Activated CD4-positive, alpha-beta T cell treated with anti-CD3 and anti-CD28 coated beads, Interleukin-2, amount 10 ng/mL, durations not matched to agents 7 days and 5 days (primary cell): ENCODE data around the gene INSIG1. TPM values are rescaled to one million over a fixed set of nuclear protein-coding genes. Genes with fewer than 3 reads are reported as not detected.

Experiments
- CTCF ChIA-PET: fragments of 350-600 bp; sonication (Branson Sonifier 250); formaldehyde crosslinking; loops from one replicate; lab custom pipeline; 2021; ENCODE audit warnings: antibody characterized with exemption; lab: Charles Lee
- POLR2A ChIA-PET: fragments of 350-600 bp; sonication (Branson Sonifier 250); formaldehyde crosslinking; loops from one replicate; lab custom pipeline; 2021; ENCODE audit warnings: antibody characterized with exemption; lab: Charles Lee
- DNase-seq: peaks from one replicate; pipeline ENCODE4 v3.0.0-alpha.2; 2020
- H3K27ac Mint-ChIP-seq: one replicate; pipeline ENCODE4 v1.8.0; 2021; ENCODE audit warnings: mild to moderate bottlenecking, moderate library complexity, mixed read lengths
- H3K27me3 Mint-ChIP-seq: one replicate; pipeline ENCODE4 v1.8.0; 2021; ENCODE audit warnings: mixed read lengths
- H3K36me3 Mint-ChIP-seq: one replicate; pipeline ENCODE4 v1.8.0; 2021; ENCODE audit warnings: low read depth, mixed read lengths
- H3K4me1 Mint-ChIP-seq: one replicate; pipeline ENCODE4 v1.8.0; 2021; ENCODE audit warnings: mixed read lengths
- H3K4me3 Mint-ChIP-seq: one replicate; pipeline ENCODE4 v1.8.0; 2021; ENCODE audit warnings: mild to moderate bottlenecking, moderate library complexity, mixed read lengths
- H3K9me3 Mint-ChIP-seq: one replicate; pipeline ENCODE4 v1.8.0; 2021; ENCODE audit warnings: mixed read lengths
- total RNA-seq, 2 experiments: library from RNA; stranded (reverse); gene quantifications; one replicate each; pipeline ENCODE4 v1.2.3, GENCODE V29; 2021

The INSIG1 gene
- 10 to 100 TPM; 69.3 to 71.2 TPM for total RNA-seq

DNA sequence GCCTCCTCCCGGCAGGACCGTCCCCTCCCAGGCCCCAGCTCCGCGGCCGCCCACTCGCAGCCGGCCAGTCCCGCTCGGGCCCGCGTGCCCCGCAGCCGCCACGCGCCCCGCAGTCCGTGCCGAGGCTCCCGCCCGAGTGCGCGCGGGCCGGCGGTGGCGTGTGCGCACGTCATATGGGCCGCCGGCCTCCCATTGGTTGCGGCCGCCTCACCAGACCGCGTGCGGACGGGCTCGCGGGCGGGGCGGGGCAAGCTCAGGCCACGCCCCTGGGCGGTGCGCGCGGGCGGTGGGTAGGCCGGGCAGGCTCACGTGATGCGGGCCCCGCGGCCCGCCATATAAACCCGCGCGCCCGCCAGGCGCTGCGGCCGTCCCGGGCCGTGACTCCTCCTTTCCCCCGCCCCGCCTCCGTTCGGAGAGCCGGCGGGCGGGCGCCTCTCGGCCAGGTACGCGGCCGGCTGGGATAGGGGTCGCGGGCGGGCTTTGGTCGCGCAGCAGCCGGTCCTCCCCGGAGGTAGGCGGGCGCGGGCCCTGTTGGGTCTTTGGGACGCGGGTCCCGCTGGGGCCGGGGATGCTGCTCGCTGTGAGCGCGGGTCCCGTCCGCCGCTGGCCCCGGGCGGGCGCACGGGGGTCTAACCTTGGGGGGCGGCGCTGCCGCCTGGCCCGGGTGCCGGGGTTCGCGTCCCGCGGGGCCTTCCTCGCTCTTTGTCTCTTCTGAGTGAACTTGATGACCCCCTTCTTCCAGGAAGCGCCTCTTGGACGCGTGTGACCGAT lies at the start of gene INSIG1:
INSIG1 (plus strand) TSS at position 362 of the 771 bp plus-strand sequence; CDS start at position 770, 408 bp downstream.
- DNase-seq = peak; percentile 87
- POLR2A ChIA-PET = interaction anchor here (0.6 to 2.4 kb wide), 3 partner anchors 12 to 124 kb away, joined by 4 to 13 read pairs (median 5); no protein-coding TSS in a partner anchor
- peak within 1 kb of the TSS; percentile 89 for H3K4me3 Mint-ChIP-seq
- peaks cover 3% of the 10 kb centered on the region for H3K9me3 Mint-ChIP-seq
- peaks cover 45% of the 10 kb centered on the region for H3K4me1 Mint-ChIP-seq
- peaks cover 30% of the 10 kb centered on the region for H3K36me3 Mint-ChIP-seq
- peak within 1 kb of the TSS; percentile 97 for H3K27ac Mint-ChIP-seq
- peaks cover 3% of the 10 kb centered on the region for H3K27me3 Mint-ChIP-seq
- CTCF ChIA-PET = interaction anchor here (0.8 to 2.8 kb wide), 9 partner anchors 10 to 108 kb away, joined by 3 to 14 read pairs (median 5); no protein-coding TSS in a partner anchor

DNA sequence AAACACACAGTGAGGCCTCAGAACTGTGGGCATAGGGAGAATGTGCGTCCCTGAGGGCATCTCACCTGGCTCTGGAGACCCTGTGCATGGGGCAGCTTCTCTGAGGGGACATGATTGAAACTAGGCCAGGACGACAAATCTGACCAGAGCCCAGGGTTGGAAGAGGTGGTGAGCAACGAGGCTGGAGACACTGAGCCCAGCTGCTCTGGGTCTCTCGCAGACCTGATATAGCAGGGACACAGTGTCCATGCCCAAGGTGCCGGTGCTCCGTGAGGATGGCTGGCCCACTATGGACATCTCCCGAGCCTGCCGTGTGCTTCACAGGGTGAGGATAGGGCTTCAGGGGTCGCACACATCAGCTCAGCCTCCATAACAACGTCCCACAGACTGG lies 49.3 kb upstream of the INSIG1 start:
- Mint-ChIP-seq H3K4me1 (no peaks in the 10 kb centered on the region), H3K27ac (no peak overlapping the region), H3K36me3 (no peaks in the 10 kb centered on the region), H3K9me3 (no peaks in the 10 kb centered on the region), H3K4me3 (no peak overlapping the region), H3K27me3 (no peaks in the 10 kb centered on the region)
- POLR2A ChIA-PET = no interaction called here
- no peak for DNase-seq
- CTCF ChIA-PET = no interaction called here

DNA sequence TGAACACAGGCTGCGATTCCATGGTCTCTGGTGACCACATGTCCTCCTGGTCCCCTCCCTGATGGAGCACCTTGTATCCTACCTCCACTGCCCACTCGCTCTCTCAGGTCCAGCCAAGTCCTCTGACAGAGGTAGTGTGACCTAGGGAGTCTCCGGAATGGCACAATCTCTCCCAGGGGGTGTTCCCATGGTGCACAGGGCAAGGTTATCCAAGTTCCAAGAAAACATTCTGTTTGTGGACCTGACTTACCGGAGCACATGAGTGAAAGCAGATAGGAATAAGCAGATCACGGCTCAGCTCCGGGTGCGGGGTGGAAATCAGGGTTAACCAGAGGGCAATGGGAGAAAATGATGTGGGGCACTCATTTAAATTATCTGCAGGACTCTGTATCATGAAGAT lies 45.8 kb upstream of the INSIG1 start:
- ChIA-PET POLR2A (no interaction called here), CTCF (no interaction called here)
- Mint-ChIP-seq H3K27ac (no peak overlapping the region), H3K4me1 (no peaks in the 10 kb centered on the region), H3K9me3 (no peaks in the 10 kb centered on the region), H3K27me3 (no peaks in the 10 kb centered on the region), H3K36me3 (no peaks in the 10 kb centered on the region), H3K4me3 (no peak overlapping the region)
- no peak for DNase-seq

DNA sequence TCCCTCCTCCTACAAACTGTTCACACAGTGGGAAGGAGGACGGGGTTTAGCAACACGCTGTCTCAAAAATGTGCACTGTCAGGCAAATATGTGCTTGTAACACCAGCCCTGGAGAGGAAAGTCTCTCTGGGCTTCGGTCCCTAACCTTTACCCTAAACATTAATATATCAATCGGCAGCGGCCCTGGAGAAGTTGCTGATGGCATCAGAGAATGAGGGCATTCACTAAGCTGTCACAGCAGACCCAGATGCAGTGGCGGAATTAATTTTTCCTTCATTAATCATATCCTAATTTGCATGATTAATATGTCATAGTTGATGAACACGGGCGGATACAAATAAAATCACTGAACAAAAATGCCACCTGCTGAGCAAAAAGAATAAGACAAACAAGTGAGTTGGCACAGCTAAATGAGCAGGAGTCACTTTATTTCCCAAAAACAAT lies 45.2 kb upstream of the INSIG1 start:
- no peaks in the 10 kb centered on the region for H3K9me3 Mint-ChIP-seq
- H3K4me1 Mint-ChIP-seq = no peaks in the 10 kb centered on the region
- no peak overlapping the region for H3K27ac Mint-ChIP-seq
- H3K36me3 Mint-ChIP-seq = no peaks in the 10 kb centered on the region
- ChIA-PET POLR2A (no interaction called here), CTCF (interaction anchor here (1.2 kb wide), 1 partner anchor 92 kb away, joined by 4 read pairs; no protein-coding TSS in a partner anchor)
- no peak for DNase-seq
- H3K4me3 Mint-ChIP-seq = no peak overlapping the region
- H3K27me3 Mint-ChIP-seq = no peaks in the 10 kb centered on the region

DNA sequence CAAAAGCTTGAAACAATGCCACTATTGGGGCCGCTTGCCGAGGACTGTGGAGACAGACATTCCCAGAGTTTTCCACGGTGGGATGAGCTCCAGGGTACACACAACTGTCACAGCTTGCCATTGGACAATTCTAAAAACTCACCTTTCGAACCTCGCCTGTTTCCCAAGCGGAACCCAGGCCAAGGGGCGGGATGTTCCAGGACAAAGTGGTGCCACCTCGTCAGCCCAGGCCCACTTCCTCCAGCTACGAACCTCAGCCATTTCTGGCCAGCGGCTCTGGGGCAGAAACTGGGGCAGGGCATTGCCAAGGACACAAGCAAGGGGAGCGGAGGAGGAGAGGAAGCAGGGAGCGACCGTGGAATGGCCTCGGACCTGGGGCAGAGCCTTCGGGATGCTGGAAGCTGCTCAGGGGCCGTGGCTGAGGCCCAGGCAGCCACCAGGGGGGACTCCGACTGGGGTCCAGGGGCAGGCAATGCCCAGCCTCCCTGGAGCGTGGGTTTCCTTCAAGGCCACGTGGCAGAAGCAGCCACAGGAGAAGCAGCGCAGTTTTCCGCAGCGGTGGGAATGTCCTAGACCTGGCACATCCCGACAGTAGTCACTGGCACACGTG lies 44.7 kb upstream of the INSIG1 start:
- Mint-ChIP-seq H3K4me3 (no peak overlapping the region), H3K27ac (no peak overlapping the region), H3K27me3 (no peaks in the 10 kb centered on the region), H3K36me3 (no peaks in the 10 kb centered on the region), H3K4me1 (no peaks in the 10 kb centered on the region), H3K9me3 (no peaks in the 10 kb centered on the region)
- ChIA-PET CTCF (interaction anchor here (1.2 kb wide), 1 partner anchor 92 kb away, joined by 4 read pairs; no protein-coding TSS in a partner anchor), POLR2A (no interaction called here)
- no peak for DNase-seq

DNA sequence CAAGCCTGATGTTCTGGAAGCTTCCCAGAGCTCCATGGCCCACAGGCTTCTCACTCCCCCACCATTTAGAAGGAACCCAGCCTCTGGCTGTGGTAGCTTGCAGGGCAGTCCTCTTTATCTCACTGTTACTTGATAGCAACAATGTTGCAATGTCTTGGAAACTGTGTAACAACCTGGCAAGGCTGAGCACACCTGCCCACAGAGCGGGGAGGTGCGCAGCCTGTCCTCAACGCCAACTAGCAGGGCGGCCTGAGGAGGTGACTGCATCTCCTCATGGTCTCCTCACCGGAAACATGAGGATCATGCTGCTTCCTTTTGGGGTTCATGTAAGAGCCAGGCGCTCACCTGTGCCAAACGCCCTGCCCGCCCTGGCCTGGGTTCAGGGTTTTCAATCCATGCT lies 43.7 kb upstream of the INSIG1 start:
- Mint-ChIP-seq H3K4me1 (no peaks in the 10 kb centered on the region), H3K4me3 (no peak overlapping the region), H3K27ac (no peak overlapping the region), H3K9me3 (no peaks in the 10 kb centered on the region), H3K27me3 (no peaks in the 10 kb centered on the region), H3K36me3 (no peaks in the 10 kb centered on the region)
- ChIA-PET POLR2A (no interaction called here), CTCF (no interaction called here)
- DNase-seq = no peak

DNA sequence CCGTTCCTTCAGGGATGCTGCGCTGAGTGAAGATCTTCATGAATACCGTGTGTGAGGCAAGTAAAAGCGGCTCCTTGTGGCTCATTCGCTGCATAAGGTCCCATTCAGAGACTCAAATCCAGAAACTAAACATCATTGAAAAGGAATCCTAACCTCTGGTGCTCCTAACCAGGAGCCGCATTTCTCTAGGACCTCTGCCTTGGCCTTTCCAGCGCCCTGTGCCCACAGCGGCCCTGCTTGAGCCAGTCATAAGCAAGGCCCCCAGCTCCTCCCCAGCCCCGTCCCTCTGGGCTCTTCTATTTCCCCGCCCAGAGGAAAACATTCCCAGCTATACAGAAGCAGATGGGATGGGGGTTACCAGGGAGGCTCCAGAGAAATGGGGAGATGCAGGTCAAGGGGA lies 42.6 kb upstream of the INSIG1 start:
- H3K9me3 Mint-ChIP-seq = no peaks in the 10 kb centered on the region
- DNase-seq = no peak
- no peaks in the 10 kb centered on the region for H3K4me1 Mint-ChIP-seq
- no peaks in the 10 kb centered on the region for H3K27me3 Mint-ChIP-seq
- POLR2A ChIA-PET = no interaction called here
- CTCF ChIA-PET = no interaction called here
- H3K36me3 Mint-ChIP-seq = no peaks in the 10 kb centered on the region
- H3K27ac Mint-ChIP-seq = no peak overlapping the region
- no peak overlapping the region for H3K4me3 Mint-ChIP-seq

DNA sequence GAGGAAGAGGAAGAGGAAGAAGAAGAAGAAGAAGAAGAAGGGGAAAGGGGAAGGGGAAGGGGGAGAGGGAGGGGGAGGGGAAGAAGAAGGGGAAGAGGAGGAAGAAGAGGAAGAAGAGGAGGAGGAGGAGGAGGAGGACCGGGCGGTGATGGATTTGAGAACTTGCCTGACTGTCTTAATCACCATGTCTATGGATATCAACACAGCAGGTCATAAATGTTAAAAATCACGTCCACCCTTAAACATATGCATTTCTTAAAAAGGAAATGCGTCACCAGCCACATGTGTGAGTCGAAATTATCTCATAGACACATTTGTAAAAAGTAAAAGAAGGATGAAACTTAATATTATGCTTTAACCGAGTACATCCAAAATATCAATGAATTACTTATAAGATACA lies 42.1 kb upstream of the INSIG1 start:
- H3K27ac Mint-ChIP-seq = no peak overlapping the region
- no peak overlapping the region for H3K4me3 Mint-ChIP-seq
- H3K36me3 Mint-ChIP-seq = no peaks in the 10 kb centered on the region
- DNase-seq = no peak
- peaks cover 2% of the 10 kb centered on the region for H3K27me3 Mint-ChIP-seq
- H3K9me3 Mint-ChIP-seq = no peaks in the 10 kb centered on the region
- POLR2A ChIA-PET = no interaction called here
- CTCF ChIA-PET = no interaction called here
- H3K4me1 Mint-ChIP-seq = no peaks in the 10 kb centered on the region

DNA sequence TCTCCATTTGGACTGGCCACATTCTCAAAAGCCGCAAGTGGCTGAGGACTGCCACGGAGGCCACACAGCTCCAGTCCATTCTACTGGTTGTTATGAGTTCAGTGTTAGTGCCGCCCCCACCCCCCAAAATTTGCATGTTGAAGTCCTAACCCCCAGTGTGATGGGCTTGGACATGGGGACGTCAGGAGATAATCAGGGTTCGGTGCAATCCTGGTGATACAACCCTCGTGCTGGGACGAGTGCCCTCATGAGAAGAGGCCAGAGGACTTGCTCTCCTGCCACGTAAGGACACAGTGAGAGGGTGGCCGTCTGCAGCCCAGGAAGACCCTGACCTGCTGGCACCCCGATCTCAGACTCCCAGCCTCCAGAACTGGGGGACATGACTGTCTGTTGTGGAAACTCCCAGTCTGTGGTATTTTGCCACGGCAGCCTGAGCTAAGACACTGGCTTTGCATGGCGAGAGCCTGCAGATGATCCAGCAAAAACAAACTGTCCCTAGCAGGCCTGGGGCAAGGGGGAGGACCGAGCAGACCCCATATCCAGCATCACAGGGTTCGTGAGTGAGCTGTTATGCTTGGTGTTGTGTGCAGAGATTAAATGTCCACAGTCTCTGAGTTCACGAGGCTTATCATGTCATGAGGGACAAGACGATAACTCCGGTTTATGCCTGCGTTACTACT lies 41.5 kb upstream of the INSIG1 start:
- POLR2A ChIA-PET = no interaction called here
- Mint-ChIP-seq H3K27ac (no peak overlapping the region), H3K27me3 (peaks cover 3% of the 10 kb centered on the region), H3K4me3 (no peak overlapping the region), H3K9me3 (no peaks in the 10 kb centered on the region), H3K36me3 (no peaks in the 10 kb centered on the region), H3K4me1 (no peaks in the 10 kb centered on the region)
- CTCF ChIA-PET = no interaction called here
- no peak for DNase-seq

DNA sequence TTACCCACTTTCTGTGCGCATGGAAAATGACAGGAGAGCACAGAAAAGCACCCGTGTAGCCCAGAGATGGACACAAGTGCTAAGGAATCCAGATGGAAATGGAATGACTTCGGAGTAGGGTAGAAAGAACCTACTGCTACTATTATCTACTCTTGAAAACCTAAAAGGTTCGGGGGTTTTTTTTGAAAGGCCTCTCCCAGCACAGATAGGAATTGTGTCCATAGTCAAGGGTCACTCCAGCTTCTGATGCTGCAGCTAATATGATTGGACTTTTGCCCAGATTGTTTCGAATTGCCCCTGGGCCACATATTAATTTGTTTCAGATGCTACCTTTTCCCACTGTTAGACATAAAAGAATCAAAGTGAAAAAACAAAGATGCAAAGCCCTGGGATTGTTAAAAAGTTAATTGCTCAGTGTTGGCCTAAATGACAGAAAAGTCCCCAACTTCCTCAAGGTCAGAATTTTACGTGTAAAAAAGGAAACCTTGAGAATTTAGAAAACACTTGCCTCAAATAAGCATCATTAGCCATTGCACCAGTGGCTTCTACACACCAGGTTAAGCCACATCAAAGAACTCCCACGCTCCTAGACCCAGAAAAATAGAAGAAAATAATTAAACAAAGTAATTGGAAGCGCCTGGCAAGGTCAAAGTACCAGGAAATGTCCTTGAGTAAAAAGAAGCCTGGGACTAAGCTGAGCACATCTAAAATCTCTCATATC lies 40.8 kb upstream of the INSIG1 start:
- no peak overlapping the region for H3K27ac Mint-ChIP-seq
- DNase-seq = no peak
- ChIA-PET CTCF (no interaction called here), POLR2A (no interaction called here)
- no peaks in the 10 kb centered on the region for H3K36me3 Mint-ChIP-seq
- H3K4me3 Mint-ChIP-seq = no peak overlapping the region
- peaks cover 3% of the 10 kb centered on the region for H3K27me3 Mint-ChIP-seq
- H3K4me1 Mint-ChIP-seq = no peaks in the 10 kb centered on the region
- H3K9me3 Mint-ChIP-seq = no peaks in the 10 kb centered on the region

DNA sequence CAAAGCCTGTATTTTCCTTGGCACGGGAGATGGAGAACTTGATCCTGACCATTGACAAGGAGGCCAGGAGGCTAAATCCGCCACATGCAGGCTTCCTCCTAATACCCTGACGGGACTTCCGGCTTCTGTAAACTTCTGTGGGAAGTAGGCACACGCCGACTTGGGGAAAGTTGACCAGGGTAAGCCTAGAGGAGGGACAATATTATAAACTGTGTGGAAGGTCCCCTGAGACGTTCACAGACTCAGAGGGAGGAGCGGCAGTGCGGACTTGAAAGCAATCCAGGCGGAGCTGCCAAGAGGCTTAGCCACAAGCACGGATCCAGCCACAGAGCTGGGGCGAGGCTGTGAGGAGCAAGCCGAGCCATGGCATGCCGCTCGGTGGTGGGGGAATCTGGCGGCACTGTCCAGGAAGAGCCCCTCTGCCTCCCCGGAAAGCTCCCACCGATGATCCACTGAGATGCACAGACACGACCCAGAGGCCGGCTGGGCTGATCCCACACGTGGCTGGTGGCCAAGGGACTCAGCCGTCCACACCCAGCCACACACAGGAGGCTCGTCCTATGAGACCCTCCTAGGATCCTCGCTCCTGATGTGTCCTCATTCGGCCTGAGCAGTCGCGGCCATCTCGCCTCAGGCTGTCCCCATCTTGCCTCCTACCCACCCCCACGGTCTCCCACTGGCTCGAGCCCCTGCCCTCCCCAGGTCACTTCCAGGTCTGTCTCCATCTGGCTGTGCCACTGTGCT lies 40.0 kb upstream of the INSIG1 start:
- no peak overlapping the region for H3K27ac Mint-ChIP-seq
- peaks cover 3% of the 10 kb centered on the region for H3K27me3 Mint-ChIP-seq
- H3K36me3 Mint-ChIP-seq = no peaks in the 10 kb centered on the region
- POLR2A ChIA-PET = no interaction called here
- CTCF ChIA-PET = no interaction called here
- H3K4me1 Mint-ChIP-seq = no peaks in the 10 kb centered on the region
- no peak for DNase-seq
- H3K4me3 Mint-ChIP-seq = no peak overlapping the region
- no peaks in the 10 kb centered on the region for H3K9me3 Mint-ChIP-seq

DNA sequence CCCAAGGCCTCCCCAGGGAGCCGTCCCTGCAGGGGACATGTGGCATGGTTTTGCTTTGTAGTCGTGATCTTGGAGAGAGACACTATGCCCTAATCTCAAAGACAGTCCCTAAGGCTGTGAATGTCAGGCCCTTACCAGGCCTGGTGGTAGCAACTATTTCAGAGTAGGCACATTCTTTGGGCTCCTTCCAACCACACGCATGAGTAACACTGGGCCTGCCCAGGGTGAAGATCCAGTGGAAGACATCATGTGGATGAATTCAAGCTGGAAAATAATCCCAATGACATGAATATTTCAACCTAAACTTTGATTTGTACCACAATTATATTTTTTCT lies 39.5 kb upstream of the INSIG1 start:
- Mint-ChIP-seq H3K36me3 (no peaks in the 10 kb centered on the region), H3K27ac (no peak overlapping the region)

More for the DNA sequence above, 39.5 kb upstream of the INSIG1 start:
- DNase-seq = no peak
- CTCF ChIA-PET = interaction anchor here (1.5 kb wide), 1 partner anchor 32 kb away, joined by 3 read pairs; no protein-coding TSS in a partner anchor
- POLR2A ChIA-PET = no interaction called here
- Mint-ChIP-seq H3K9me3 (no peaks in the 10 kb centered on the region), H3K4me1 (no peaks in the 10 kb centered on the region), H3K4me3 (no peak overlapping the region), H3K27me3 (peaks cover 3% of the 10 kb centered on the region)
